K562 (cell line): Measurements from ENCODE around the gene RNF113A. TPM values are rescaled to one million over a fixed set of nuclear protein-coding genes. Genes with fewer than 3 reads are reported as not detected.
A peak's percentile ranks its signal among the peaks of the same experiment; 100 is the strongest.

Experiments
- ATAC-seq: fragments of 200-7000 bp; cut with Tn5 transposase; 3 replicates; pipeline ENCODE4 v1.9.1; 2020; ENCODE audit warnings: moderate library complexity
- BruUV-seq: library from RNA; stranded (reverse); fragments of 400-500 nt; replicated peaks from 2 replicates; lab custom pipeline; 2021; lab: Mats Ljungman, UMichigan
- CTCF ChIA-PET: fragments of 300-600 bp; formaldehyde crosslinking; extraction: SDS; loops from one replicate; lab custom pipeline; 2021; ENCODE audit warnings: low intra/inter-chr PET ratio; lab: Yijun Ruan, JAX
- POLR2A ChIA-PET: fragments of 300-600, 350-650 bp; sonication (Branson Sonifier 250); formaldehyde crosslinking; extraction: SDS; loops from one replicate; lab custom pipeline; 2021; ENCODE audit warnings: antibody characterized with exemption, inconsistent platforms; lab: Yijun Ruan, JAX
- DNase-seq, 4 experiments: peaks; one replicate each; pipeline versions ENCODE4 v3.0.0 to v3.0.0-alpha.2; 2011 to 2018; ENCODE audit warnings: low spot score in 3 of 4, mixed read lengths in 3 of 4; ENCODE audit errors: extremely low read depth in 1 of 4
- FAIRE-seq: peaks from 2 replicates; lab custom pipeline; 2011; peaks lifted over from hg19 to GRCh38; lab: Jason Lieb, UNC
- H2AFZ ChIP-seq: 2 replicates; pipeline ENCODE4 v1.6.0; 2011; ENCODE audit warnings: low read depth, low read length, control low read depth, inconsistent platforms
- H3K27ac ChIP-seq: fragments of 200-600 bp; 3 replicates; pipeline ENCODE4 v1.8.0; 2011; ENCODE audit warnings: low read depth, mild to moderate bottlenecking, control low read depth, inconsistent platforms, low read length, moderate library complexity, mixed read lengths; ENCODE audit errors: extremely low read depth
- H3K27me3 ChIP-seq, 2 experiments: fragments of 300-600 bp in 1 of 2; 2 replicates in 1 of 2; 3 replicates in 1 of 2; pipeline versions ENCODE4 v1.6.0 to v1.8.0; 2011; ENCODE audit warnings: inconsistent platforms in 2 of 2, low read length in 2 of 2, mild to moderate bottlenecking in 1 of 2, mixed read lengths in 1 of 2, moderate library complexity in 1 of 2; ENCODE audit not compliant: control insufficient read depth in 2 of 2, insufficient read depth in 2 of 2
- H3K36me3 ChIP-seq: fragments of 300-600 bp; 3 replicates; pipeline ENCODE4 v1.8.0; 2011; ENCODE audit warnings: mild to moderate bottlenecking, low read length, inconsistent platforms; ENCODE audit not compliant: control insufficient read depth, insufficient read depth
- H3K4me1 ChIP-seq, 2 experiments: fragments of 200-600 bp in 1 of 2; replicated peaks in 1 of 2; 2 replicates in 1 of 2; 3 replicates in 1 of 2; pipeline versions ENCODE4 v1.5.1 to v1.8.0; 2011; ENCODE audit warnings: inconsistent platforms in 2 of 2, low read length in 2 of 2, mild to moderate bottlenecking in 1 of 2, mixed read lengths in 1 of 2, moderate library complexity in 1 of 2; ENCODE audit not compliant: control insufficient read depth in 2 of 2, insufficient read depth in 2 of 2
- H3K4me2 ChIP-seq: 2 replicates; pipeline ENCODE4 v1.6.1; 2011; ENCODE audit warnings: low read length, control low read depth, inconsistent platforms, mixed read lengths; ENCODE audit not compliant: insufficient read depth
- H3K4me3 ChIP-seq: fragments of 200-600 bp; sonication (generic), shearing (Covaris generic); 2 replicates; pipeline ENCODE4 v1.5.1; 2016; ENCODE audit warnings: control low read depth, inconsistent platforms
- H3K79me2 ChIP-seq: fragments of 200-600 bp; 3 replicates; pipeline ENCODE4 v1.8.0; 2011; ENCODE audit warnings: low read length, inconsistent platforms; ENCODE audit not compliant: control insufficient read depth, insufficient read depth
- H3K9ac ChIP-seq, 2 experiments: 2 replicates each; pipeline versions ENCODE4 v1.6.0 to v1.6.1; 2011; ENCODE audit warnings: low read depth in 2 of 2, low read length in 2 of 2, control low read depth in 1 of 2, inconsistent platforms in 1 of 2, mild to moderate bottlenecking in 1 of 2, mixed read lengths in 1 of 2; ENCODE audit not compliant: insufficient read depth in 1 of 2
- H3K9me1 ChIP-seq: one replicate; pipeline ENCODE4 v1.6.0; 2011; ENCODE audit warnings: inconsistent platforms, mild to moderate bottlenecking, low read length, moderate library complexity; ENCODE audit not compliant: control insufficient read depth, insufficient read depth
- H3K9me3 ChIP-seq: replicated peaks from 2 replicates; pipeline ENCODE4 v1.5.1; 2011; ENCODE audit warnings: low read depth, low read length, inconsistent platforms; ENCODE audit not compliant: control insufficient read depth, insufficient read depth
- H4K20me1 ChIP-seq: replicated peaks from 2 replicates; pipeline ENCODE4 v1.6.1; 2011; ENCODE audit warnings: low read length, inconsistent platforms, mixed read lengths; ENCODE audit not compliant: control insufficient read depth, insufficient read depth
- CEBPB ChIP-seq: fragments of 450-650 bp; IDR thresholded peaks from 2 replicates; pipeline ENCODE4 v1.6.1; 2016; ENCODE audit warnings: missing genetic modification characterization, missing compliant biosample characterization
- CEBPG ChIP-seq, 3 experiments: fragments of 200-800 bp in 1 of 3; sonication (Bioruptor generic) in 1 of 3; sonication (generic) in 1 of 3; formaldehyde crosslinking in 1 of 3; IDR thresholded peaks in 2 of 3; conservative IDR thresholded peaks in 1 of 3; 2 replicates each; pipeline versions ENCODE4 v1.6.1 to v1.8.0; 2016 to 2022; ENCODE audit warnings: missing compliant biosample characterization in 2 of 3, missing genetic modification characterization in 2 of 3, mild to moderate bottlenecking in 1 of 3, missing genetic modification reagents in 1 of 3
- RBM25 ChIP-seq: fragments of 200-400 bp; formaldehyde crosslinking; IDR thresholded peaks from 2 replicates; pipeline ENCODE4 v1.6.1; 2018; ENCODE audit warnings: low read length, low read depth, moderate library complexity; ENCODE audit not compliant: severe bottlenecking
- ZNF197 ChIP-seq: fragments of 200-800 bp; sonication (Bioruptor generic); IDR thresholded peaks from 2 replicates; pipeline ENCODE4 v1.6.1; 2016; ENCODE audit warnings: low read depth, missing genetic modification characterization, missing compliant biosample characterization
- ZNF3 ChIP-seq: fragments of 250-450 bp; sonication (Bioruptor Pico); IDR thresholded peaks from 2 replicates; pipeline ENCODE4 v1.5.0; 2021; ENCODE audit warnings: mild to moderate bottlenecking, moderate library complexity
- WGBS: fragments of 100-300 bp; shearing (Covaris generic); methylation state at CpG from one replicate; pipeline ENCODE4 v1.1.6; 2016; ENCODE audit warnings: low coverage, mixed read lengths; ENCODE audit not compliant: insufficient coverage; ENCODE audit errors: missing lambda C conversion rate; 5-methylcytosine and 5-hydroxymethylcytosine counted together
- in situ Hi-C: fragments of 300-500 bp; cut with MboI; formaldehyde crosslinking; loops from 4 replicates; pipeline ENCODE4 v1.15.0; 2018; ENCODE audit warnings: inconsistent platforms, mixed read lengths
- intact Hi-C: fragments of 100-400 bp; cut with micrococcal nuclease; formaldehyde crosslinking; loops from 2 replicates; pipeline ENCODE4 v1.14.2; 2022
- polyA plus RNA-seq, 8 experiments: library from polyadenylated mRNA; depleted of rRNA in 4 of 8; stranded (reverse) in 5 of 8; unstranded in 3 of 8; fragments of >200 nt; fragmentation: Nextera tagmentation in 2 of 8; fragmentation: Illumina TruSeq in 1 of 8; extraction: Ambion mirVana in 2 of 8; extraction: Trizol in 1 of 8; gene quantifications; 2 replicates each; pipeline versions ENCODE4 v1.2.1 to v1.2.3, GENCODE V29; 2011 to 2014; ENCODE audit warnings: inconsistent platforms in 1 of 8, missing spikeins in 1 of 8
- total RNA-seq, 7 experiments: library from RNA; depleted of rRNA in 6 of 7; stranded (reverse); fragments of >200 nt in 6 of 7; fragmentation: Illumina TruSeq in 2 of 7; extraction: Trizol in 2 of 7; gene quantifications; 2 replicates each; pipeline versions ENCODE4 v1.2.1 to v1.2.3, GENCODE V29; 2011 to 2021; ENCODE audit warnings: low replicate concordance in 1 of 7

RNF113A gene
- total and polyA plus RNA-seq, 9 of the 15 experiments (the other 6 are each of a cell fraction or from before 2014, with no cell fraction given): 21.2 to 38.4 (median 28.1) TPM

DNA sequence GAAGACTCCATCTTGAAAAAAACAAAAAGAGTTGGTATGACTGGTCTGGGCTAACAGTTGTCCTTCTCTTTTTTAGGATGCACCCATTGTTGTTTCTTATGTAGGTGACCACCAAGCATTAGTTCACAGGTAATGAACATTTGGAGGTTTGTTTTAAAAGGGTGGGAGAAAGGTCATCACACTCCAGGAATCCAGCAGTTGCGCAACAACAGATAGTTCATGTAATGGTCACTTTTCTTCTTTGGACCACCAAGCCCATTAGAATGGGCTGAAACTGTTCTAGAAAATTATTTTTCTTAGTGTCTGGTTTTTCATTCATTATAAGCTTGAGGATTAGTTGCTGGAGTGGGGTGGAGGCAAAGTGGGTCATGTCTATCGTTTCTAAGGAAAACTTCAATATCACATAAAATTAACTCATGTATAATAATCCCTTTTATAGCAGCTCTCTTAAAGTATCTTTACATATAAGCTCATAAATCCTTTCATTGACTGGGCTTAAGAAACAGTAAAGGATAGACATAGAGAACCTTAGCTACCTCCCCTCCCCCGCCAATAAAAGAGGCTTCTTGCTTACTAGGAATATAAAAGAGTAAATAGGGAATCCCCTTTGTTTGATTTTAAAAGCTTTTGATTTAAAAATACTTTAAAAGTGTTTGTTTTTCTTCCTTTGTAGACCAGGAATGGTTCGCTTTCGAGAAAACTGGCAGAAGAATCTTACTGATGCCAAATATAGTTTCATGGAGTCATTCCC, 48.5 kb upstream of the RNF113A start:
- in situ Hi-C loops: no loop called here
- ATAC-seq (no peak), DNase-seq (no peak), FAIRE-seq (no peak)
- intact Hi-C loops: no loop called here
- Histone ChIP-seq H3K9ac (no peak overlapping the region), H3K4me3 (no peak overlapping the region), H3K9me3 (no peaks in the 10 kb centered on the region), H3K27me3 (no peaks in the 10 kb centered on the region), H3K4me2 (no peak overlapping the region), H2AFZ (no peak overlapping the region), H3K27ac (no peak overlapping the region), H3K9me1 (no peaks in the 10 kb centered on the region), H3K36me3 (no peaks in the 10 kb centered on the region), H4K20me1 (no peaks in the 10 kb centered on the region), H3K79me2 (no peaks in the 10 kb centered on the region), H3K4me1 (no peaks in the 10 kb centered on the region; a peak in 1 of 5 replicates)
- WGBS: 62% methylated on average over 5 of the region's 5 CpGs
- POLR2A ChIA-PET: no interaction called here
- no TSS peak for BruUV-seq
- TF ChIP-seq CEBPB (tag) (peak; percentile 86), CEBPG (CRISPR knock-in tag; IDR thresholded peaks at IDR 0.05) (0 out of 2 replicates have a peak, but pooled peaks have one; percentile 21), CEBPG (tag; conservative IDR thresholded peaks at IDR 0.05 in 1 of 2, IDR thresholded peaks at IDR 0.05 in 1 of 2) (peak; percentile 47 to 89), ZNF197 (CRISPR knock-in tag) (no peak)
- CTCF ChIA-PET: no interaction called here

DNA sequence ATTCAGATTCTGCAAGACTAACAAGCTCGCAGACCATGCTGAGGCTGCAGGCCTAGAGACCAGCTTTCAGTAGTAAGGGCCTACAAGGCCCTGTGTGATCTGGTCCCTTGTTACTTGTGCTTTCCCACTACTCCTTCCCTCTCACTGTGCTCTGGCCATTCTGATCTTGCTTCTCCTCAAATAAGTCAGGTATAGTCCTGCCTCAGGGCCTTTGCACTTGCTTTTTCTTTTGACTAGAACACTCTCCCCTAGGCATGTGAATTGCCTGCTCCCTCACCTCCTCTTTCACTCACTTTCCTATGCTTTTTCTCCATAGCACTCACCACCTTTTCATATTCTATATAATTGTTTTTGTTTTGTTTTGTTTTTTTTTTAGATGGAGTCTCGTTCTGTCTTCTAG, 46.3 kb upstream of the RNF113A start:
- Histone ChIP-seq H3K9me3 (no peaks in the 10 kb centered on the region), H3K4me1 (no peaks in the 10 kb centered on the region; a peak in 1 of 5 replicates), H3K36me3 (no peaks in the 10 kb centered on the region)
- no peak for DNase-seq
- no peak for FAIRE-seq
- TF ChIP-seq ZNF3 (CRISPR knock-in tag) (no peak), RBM25 (peak; percentile 49)
- TF ChIP-seq, all 486 proteins: peak for 1
- 53% methylated on average over 2 of the region's 2 CpGs for WGBS
- no peaks in the 10 kb centered on the region for H3K79me2 ChIP-seq
- in situ Hi-C loops: no loop called here
- ChIA-PET CTCF (no interaction called here), POLR2A (no interaction called here)
- intact Hi-C loops: no loop called here
- no TSS peak for BruUV-seq
- no peak overlapping the region for H3K4me2 ChIP-seq
- no peaks in the 10 kb centered on the region for H3K27me3 ChIP-seq
- H3K4me3 ChIP-seq: no peak overlapping the region
- H3K9ac ChIP-seq: no peak overlapping the region
- no peaks in the 10 kb centered on the region for H3K9me1 ChIP-seq
- H3K27ac ChIP-seq: no peak overlapping the region
- no peak overlapping the region for H2AFZ ChIP-seq
- no peaks in the 10 kb centered on the region for H4K20me1 ChIP-seq
- no peak for ATAC-seq
